ENCODE measurements around the gene MAK. TPM values are rescaled to one million over a fixed set of nuclear protein-coding genes. Genes with fewer than 3 reads are reported as not detected.

The MAK gene
- 0.20 TPM in 2 replicates for total RNA-seq (2021)
- long read RNA-seq, partial matches to known transcripts: 0 of 2 reads
- long read RNA-seq, other reads (novel, unspliced or antisense): 2 of 2 reads

- peaks cover 46% of the 10 kb centered on the region for H3K27me3 Mint-ChIP-seq (ENCODE audit: low read depth)
- Histone ChIP-seq H2BK15ac (ENCODE audit: low read depth, low read length) (no peak within 1 kb of the TSS), H2BK20ac (ENCODE audit: low read depth, low read length, poor library complexity, severe bottlenecking) (no peak within 1 kb of the TSS), H3K56ac (ENCODE audit: insufficient read length, low read depth, low read length) (no peak within 1 kb of the TSS), H3K4me2 (ENCODE audit: insufficient read depth, insufficient read length, low read length) (peak within 1 kb of the TSS; percentile 86), H3K23me2 (ENCODE audit: insufficient read length, low read depth, low read length, poor library complexity, severe bottlenecking) (peaks cover 13% of the 10 kb centered on the region), H4K20me1 (ENCODE audit: control insufficient read depth, insufficient read depth, insufficient read length) (no peaks in the 10 kb centered on the region), H4K91ac (ENCODE audit: insufficient read length, low read depth, low read length) (no peak within 1 kb of the TSS), H3K14ac (ENCODE audit: insufficient read depth, low read length) (peak within 1 kb of the TSS; percentile 84; the same call in 1 of the 2 replicates), H3T11ph (ENCODE audit: low read length) (no peak within 1 kb of the TSS), H2BK120ac (ENCODE audit: low read depth, low read length, poor library complexity, severe bottlenecking) (no peak within 1 kb of the TSS), H2BK12ac (ENCODE audit: insufficient read length, low read depth, low read length) (no peak within 1 kb of the TSS), H2AFZ (ENCODE audit: low read length) (peak within 1 kb of the TSS; percentile 41), H3K9me3 (ENCODE audit: control insufficient read depth, low read depth, low read length) (no peaks in the 10 kb centered on the region), H3K23ac (ENCODE audit: insufficient read length, low read depth, low read length) (no peak within 1 kb of the TSS), H3K27me3 (ENCODE audit: insufficient read depth, low read length) (no peaks in the 10 kb centered on the region), H3K4me1 (ENCODE audit: insufficient read depth, low read length) (no peaks in the 10 kb centered on the region), H2AK5ac (ENCODE audit: insufficient read length, low read length) (no peak within 1 kb of the TSS), H3K79me1 (ENCODE audit: insufficient read depth, low read depth, low read length, poor library complexity, severe bottlenecking) (no peaks in the 10 kb centered on the region), H3K79me2 (ENCODE audit: insufficient read depth, low read length) (no peaks in the 10 kb centered on the region; the same call in 1 of the 2 replicates), H4K5ac (ENCODE audit: insufficient read length, low read depth, low read length) (no peak within 1 kb of the TSS), H4K8ac (replicated peaks; ENCODE audit: insufficient read length, low read depth, low read length) (no peak within 1 kb of the TSS), H3K18ac (ENCODE audit: insufficient read length, low read depth, low read length) (peak within 1 kb of the TSS; percentile 81), H3K27ac (ENCODE audit: insufficient read length, low read depth, low read length) (no peak within 1 kb of the TSS), H3K4ac (ENCODE audit: low read depth, low read length) (no peak within 1 kb of the TSS), H2BK5ac (ENCODE audit: insufficient read length, low read length) (no peak within 1 kb of the TSS), H3K9ac (ENCODE audit: extremely low read depth, insufficient read length, low read length) (peak within 1 kb of the TSS; percentile 52)
- no CpG with 5 or more reads among the region's 53 CpGs for WGBS (ENCODE audit: extremely low coverage, insufficient read length, low lambda C conversion rate)
- TF ChIP-seq CTCF (conservative IDR thresholded peaks at IDR 0.05): no peak
- H3K36me3 Mint-ChIP-seq (ENCODE audit: insufficient read depth in 1 of 3, low read depth in 3 of 3): peaks cover 0 to 10% (median 7%) of the 10 kb centered on the region in 3 experiments; a peak in 4 of 7 replicates
- peaks cover 14 to 16% of the 10 kb centered on the region in 2 experiments for H3K4me1 Mint-ChIP-seq
- H3K9me3 Mint-ChIP-seq: peaks cover 4 to 6% of the 10 kb centered on the region in 2 experiments; a peak in 3 of 5 replicates
- H3K4me3 Mint-ChIP-seq: peak within 1 kb of the TSS; percentile 77 to 85
- peak within 1 kb of the TSS; percentile 12 to 84 (median 70); a peak in 1 of 7 replicates for H3K27ac Mint-ChIP-seq
- DNase-seq: peak; percentile 96
Measured at GRCh38 chr6:10837995-10838793, at the start of gene MAK. TSS of gene MAK (minus strand) at chr6:10838539. CDS start at chr6:10830648, 7,891 bp downstream.
